Loucy (cell line): ENCODE data around the gene JAM3.
"Not testable (repeated sequence)": the region's sequence is repeated elsewhere in the genome, so short reads cannot be mapped to it uniquely, and the experiment has no call there.

ENCODE experiments used
- H2AFZ ChIP-seq: fragments of 200-600 bp; sonication (generic); 2 replicates; pipeline ENCODE4 v1.6.0; 2016; ENCODE audit warnings: antibody characterized with exemption, mild to moderate bottlenecking, low read length, moderate library complexity
- H3F3A ChIP-seq: fragments of 200-600 bp; 2 replicates; pipeline ENCODE4 v1.6.0; 2016; ENCODE audit warnings: antibody characterized with exemption, low read depth, mild to moderate bottlenecking
- H3K27me3 ChIP-seq: fragments of 200-600 bp; sonication (generic); 2 replicates; pipeline ENCODE4 v1.6.1; 2014; ENCODE audit warnings: low read length, mild to moderate bottlenecking; ENCODE audit not compliant: insufficient read depth, poor library complexity, severe bottlenecking
- H3K36me3 ChIP-seq: fragments of 200-600 bp; sonication (generic); 2 replicates; pipeline ENCODE4 v1.6.1; 2016; ENCODE audit warnings: low read length; ENCODE audit not compliant: insufficient read depth
- H3K4me1 ChIP-seq: fragments of 200-600 bp; sonication (generic); 2 replicates; pipeline ENCODE4 v1.5.1; 2014; ENCODE audit warnings: low read length, mild to moderate bottlenecking; ENCODE audit not compliant: insufficient read depth, poor library complexity, severe bottlenecking
- H3K4me2 ChIP-seq: fragments of 200-600 bp; sonication (generic); 2 replicates; pipeline ENCODE4 v1.6.0; 2014; ENCODE audit warnings: antibody characterized with exemption, low read length, low read depth, mild to moderate bottlenecking; ENCODE audit not compliant: poor library complexity, severe bottlenecking
- H3K4me3 ChIP-seq: fragments of 200-600 bp; sonication (generic); 2 replicates; pipeline ENCODE4 v1.5.1; 2014; ENCODE audit warnings: low read length, mild to moderate bottlenecking, mixed read lengths; ENCODE audit not compliant: poor library complexity, severe bottlenecking
- H3K79me2 ChIP-seq: fragments of 200-600 bp; sonication (generic); 2 replicates; pipeline ENCODE4 v1.6.1; 2014; ENCODE audit warnings: low read length; ENCODE audit not compliant: insufficient read depth
- H3K9ac ChIP-seq: fragments of 200-600 bp; sonication (generic); 2 replicates; pipeline ENCODE4 v1.6.0; 2014; ENCODE audit warnings: mild to moderate bottlenecking, low read depth, low read length, moderate library complexity; ENCODE audit not compliant: poor library complexity, severe bottlenecking
- H3K9me2 ChIP-seq: fragments of 200-600 bp; sonication (generic); replicated peaks from 2 replicates; pipeline ENCODE4 v1.6.1; 2016; ENCODE audit warnings: low read depth, low read length, mixed read lengths
- H3K9me3 ChIP-seq: fragments of 200-600 bp; sonication (generic); 2 replicates; pipeline ENCODE4 v1.6.1; 2014; ENCODE audit warnings: mild to moderate bottlenecking, antibody characterized with exemption, low read length, low read depth; ENCODE audit not compliant: insufficient read depth
- H4K20me1 ChIP-seq: fragments of 200-600 bp; sonication (generic); 2 replicates; pipeline ENCODE4 v1.6.0; 2014; ENCODE audit warnings: antibody characterized with exemption, low read length, mild to moderate bottlenecking; ENCODE audit not compliant: insufficient read depth, poor library complexity, severe bottlenecking
- EZH2phosphoT487 ChIP-seq: fragments of 200-600 bp; IDR thresholded peaks from 2 replicates; pipeline ENCODE4 v1.6.1; 2018; ENCODE audit warnings: antibody characterized with exemption, mild to moderate bottlenecking, moderate library complexity, borderline replicate concordance
- TF ChIP-seq, protein P1 (sequence below): fragments of 200-600 bp; sonication (generic); conservative IDR thresholded peaks from 2 replicates; pipeline ENCODE4 v1.5.1; 2014; ENCODE audit warnings: mild to moderate bottlenecking, antibody characterized with exemption, low read length

The JAM3 gene

DNA sequence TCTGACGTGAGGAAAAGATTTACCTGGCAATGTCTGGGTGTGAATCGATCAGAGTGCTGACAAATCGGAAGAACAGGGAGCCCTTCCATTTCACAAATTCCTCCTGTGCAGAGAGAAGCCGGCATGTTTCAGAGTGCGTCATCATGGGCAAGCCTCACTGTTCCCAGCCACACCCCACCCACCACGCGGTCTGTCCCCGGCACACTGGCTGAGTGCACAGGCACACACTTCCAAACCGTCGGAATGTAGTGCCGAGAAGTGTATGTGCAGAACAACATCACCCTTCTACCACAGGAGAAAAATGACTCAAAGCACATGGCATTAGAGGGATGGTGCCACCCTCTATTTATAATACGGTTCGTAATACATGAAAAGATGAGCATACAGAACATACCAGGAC is 107.4 kb downstream of the JAM3 start:
- Histone ChIP-seq H3K79me2 (no peaks in the 10 kb centered on the region), H4K20me1 (no peaks in the 10 kb centered on the region), H2AFZ (no peak overlapping the region), H3K9ac (no peak overlapping the region), H3K27me3 (no peaks in the 10 kb centered on the region), H3K4me3 (no peak overlapping the region), H3K9me3 (no peaks in the 10 kb centered on the region), H3K36me3 (peaks cover 91% of the 10 kb centered on the region; the same call in 1 of the 2 replicates), H3K4me1 (no peaks in the 10 kb centered on the region), H3F3A (no peaks in the 10 kb centered on the region), H3K9me2 (no peaks in the 10 kb centered on the region), H3K4me2 (no peak overlapping the region)
- TF ChIP-seq, protein P1, sequence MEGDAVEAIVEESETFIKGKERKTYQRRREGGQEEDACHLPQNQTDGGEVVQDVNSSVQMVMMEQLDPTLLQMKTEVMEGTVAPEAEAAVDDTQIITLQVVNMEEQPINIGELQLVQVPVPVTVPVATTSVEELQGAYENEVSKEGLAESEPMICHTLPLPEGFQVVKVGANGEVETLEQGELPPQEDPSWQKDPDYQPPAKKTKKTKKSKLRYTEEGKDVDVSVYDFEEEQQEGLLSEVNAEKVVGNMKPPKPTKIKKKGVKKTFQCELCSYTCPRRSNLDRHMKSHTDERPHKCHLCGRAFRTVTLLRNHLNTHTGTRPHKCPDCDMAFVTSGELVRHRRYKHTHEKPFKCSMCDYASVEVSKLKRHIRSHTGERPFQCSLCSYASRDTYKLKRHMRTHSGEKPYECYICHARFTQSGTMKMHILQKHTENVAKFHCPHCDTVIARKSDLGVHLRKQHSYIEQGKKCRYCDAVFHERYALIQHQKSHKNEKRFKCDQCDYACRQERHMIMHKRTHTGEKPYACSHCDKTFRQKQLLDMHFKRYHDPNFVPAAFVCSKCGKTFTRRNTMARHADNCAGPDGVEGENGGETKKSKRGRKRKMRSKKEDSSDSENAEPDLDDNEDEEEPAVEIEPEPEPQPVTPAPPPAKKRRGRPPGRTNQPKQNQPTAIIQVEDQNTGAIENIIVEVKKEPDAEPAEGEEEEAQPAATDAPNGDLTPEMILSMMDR, result no peak
- TF ChIP-seq EZH2phosphoT487, result no peak

DNA sequence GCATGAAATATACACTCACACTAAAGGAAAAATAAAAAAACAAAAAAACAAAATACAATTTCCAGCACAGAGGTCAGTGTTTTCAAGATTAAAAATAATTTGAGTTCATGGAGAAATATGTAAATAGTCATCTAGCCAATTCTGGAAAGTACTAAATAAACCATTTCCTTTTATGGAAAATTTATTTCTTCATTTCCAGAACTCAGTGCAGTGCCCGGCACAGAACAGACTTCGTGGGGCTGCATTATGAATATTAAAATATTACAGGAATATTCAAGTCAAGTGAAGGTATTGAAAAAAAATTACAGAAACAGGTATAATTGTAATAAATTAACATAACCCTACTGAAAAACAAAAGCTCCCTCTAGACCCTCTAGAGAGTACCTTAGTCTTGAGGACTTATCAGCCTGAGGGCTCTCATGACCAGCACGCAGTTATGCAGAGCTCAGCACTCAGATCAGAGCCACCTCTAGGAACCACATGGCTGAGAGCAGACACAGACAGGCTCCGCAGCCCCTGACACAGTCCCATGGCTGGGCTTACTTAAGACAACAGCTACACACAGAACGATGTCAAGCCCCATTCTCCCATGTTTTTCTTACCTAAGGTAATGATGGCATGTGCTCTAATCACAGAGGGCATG is 109.3 kb downstream of the JAM3 start:
- H3K9me3 ChIP-seq, result no peaks in the 10 kb centered on the region
- H4K20me1 ChIP-seq, result no peaks in the 10 kb centered on the region
- TF ChIP-seq EZH2phosphoT487, result no peak
- TF ChIP-seq, protein P1, result no peak
- H3K36me3 ChIP-seq, result peaks cover 89% of the 10 kb centered on the region; the same call in 1 of the 2 replicates
- no peaks in the 10 kb centered on the region for H3K9me2 ChIP-seq
- H2AFZ ChIP-seq, result no peak overlapping the region
- H3K4me2 ChIP-seq, result no peak overlapping the region
- no peaks in the 10 kb centered on the region for H3F3A ChIP-seq
- no peak overlapping the region for H3K9ac ChIP-seq
- no peaks in the 10 kb centered on the region for H3K4me1 ChIP-seq
- H3K79me2 ChIP-seq, result no peaks in the 10 kb centered on the region
- H3K27me3 ChIP-seq, result no peaks in the 10 kb centered on the region
- H3K4me3 ChIP-seq, result no peak overlapping the region

DNA sequence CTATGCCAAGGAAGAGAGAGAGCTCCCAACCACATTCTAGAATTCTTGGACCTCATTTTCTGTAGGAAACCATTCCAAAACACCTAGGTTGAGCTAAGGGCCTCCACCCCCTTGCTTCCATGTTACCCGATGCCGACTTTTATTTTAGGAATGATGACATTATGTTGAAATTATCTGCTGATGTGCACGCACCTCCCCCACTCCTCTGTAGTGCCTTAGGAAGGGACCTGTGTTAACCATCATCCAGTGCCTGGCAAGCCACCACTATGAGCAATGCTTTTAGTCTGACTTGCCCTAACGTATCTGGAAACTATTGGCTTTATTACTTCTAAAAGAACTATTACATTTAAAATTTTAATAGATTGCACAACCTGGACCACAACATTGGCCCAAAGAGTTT is 112.8 kb downstream of the JAM3 start:
- Histone ChIP-seq H3K9me2 (no peaks in the 10 kb centered on the region), H3K27me3 (no peaks in the 10 kb centered on the region), H2AFZ (no peak overlapping the region), H3K4me2 (no peak overlapping the region), H3K79me2 (no peaks in the 10 kb centered on the region), H3K9me3 (no peaks in the 10 kb centered on the region), H4K20me1 (peaks cover 4% of the 10 kb centered on the region), H3K9ac (no peak overlapping the region), H3K4me1 (no peaks in the 10 kb centered on the region), H3K4me3 (no peak overlapping the region), H3F3A (no peaks in the 10 kb centered on the region), H3K36me3 (peaks cover 79% of the 10 kb centered on the region; the same call in 1 of the 2 replicates)
- TF ChIP-seq, protein P1, result no peak
- TF ChIP-seq EZH2phosphoT487, result no peak

DNA sequence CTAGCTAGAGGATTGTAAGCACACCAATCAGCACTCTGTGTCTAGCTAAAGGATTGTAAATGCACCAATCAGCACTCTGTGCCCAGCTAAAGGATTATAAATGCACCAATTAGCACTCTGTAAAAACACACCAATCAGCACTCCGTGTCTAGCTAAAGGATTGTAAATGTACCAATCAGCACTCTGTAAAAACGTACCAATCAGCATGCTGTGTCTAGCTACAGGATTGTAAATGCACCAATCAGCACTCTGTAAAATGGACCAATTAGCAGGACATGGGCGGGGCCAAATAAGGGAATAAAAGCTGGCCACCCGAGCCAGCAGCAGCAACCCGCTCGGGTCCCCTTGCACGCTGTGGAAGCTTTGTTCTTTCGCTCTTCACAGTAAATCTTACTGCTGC is 119.2 kb downstream of the JAM3 start:
- not testable (repeated sequence) for H3K79me2 ChIP-seq, H3K4me1 ChIP-seq, H4K20me1 ChIP-seq, H2AFZ ChIP-seq, H3K9me2 ChIP-seq, H3K4me2 ChIP-seq, H3K9me3 ChIP-seq, H3F3A ChIP-seq, H3K27me3 ChIP-seq, H3K4me3 ChIP-seq, H3K9ac ChIP-seq
- peaks cover 83% of the 10 kb centered on the region for H3K36me3 ChIP-seq
